NCI-H2081 treated with DMSO at 0.1 percent for 48 hours (cell line): Measurements from ENCODE around the gene LRRC15.
A peak's percentile ranks its signal among the peaks of the same experiment; 100 is the strongest.

ENCODE experiments used
- DNase-seq: peaks from one replicate; lab custom pipeline; 2025; lab: John Stamatoyannopoulos, UW

The LRRC15 gene

GRCh38 chr3:194384569-194385001, 15.0 kb upstream of the LRRC15 start:
- DNase-seq, result no peak

- DNase-seq, result no peak
These were observed 14.6 kb upstream of the LRRC15 start for GRCh38 chr3:194384156-194384555.

GRCh38 chr3:194383276-194383940, 13.9 kb upstream of the LRRC15 start:
- DNase-seq, result no peak

GRCh38 chr3:194382892-194383223, 13.3 kb upstream of the LRRC15 start:
- DNase-seq, result no peak

GRCh38 chr3:194382196-194382891, 12.8 kb upstream of the LRRC15 start:
- DNase-seq, result no peak

- no peak for DNase-seq
These were observed 11.9 kb upstream of the LRRC15 start for GRCh38 chr3:194381460-194381875.

- DNase-seq, result no peak
These were observed 10.8 kb upstream of the LRRC15 start for GRCh38 chr3:194380326-194380725.

GRCh38 chr3:194379651-194380050, 10.1 kb upstream of the LRRC15 start:
- no peak for DNase-seq

GRCh38 chr3:194379231-194379630, 9.7 kb upstream of the LRRC15 start:
- DNase-seq, result no peak

GRCh38 chr3:194377708-194378107, 8.2 kb upstream of the LRRC15 start:
- DNase-seq, result no peak

- no peak for DNase-seq
These were observed 6.7 kb upstream of the LRRC15 start for GRCh38 chr3:194376241-194376560.

GRCh38 chr3:194375473-194376240, 6.1 kb upstream of the LRRC15 start:
- no peak for DNase-seq

- no peak for DNase-seq
These were observed 5.4 kb upstream of the LRRC15 start for GRCh38 chr3:194374935-194375334.

- DNase-seq, result no peak
These were observed 4.4 kb upstream of the LRRC15 start for GRCh38 chr3:194373899-194374298.

- DNase-seq, result no peak
These were observed 3.5 kb upstream of the LRRC15 start for GRCh38 chr3:194373028-194373427.

- no peak for DNase-seq
These were observed 1.2 kb upstream of the LRRC15 start for GRCh38 chr3:194370753-194371152.

GRCh38 chr3:194368918-194369317, 625 bp downstream of the LRRC15 start:
- DNase-seq, result no peak

- no peak for DNase-seq
These were observed 1.3 kb downstream of the LRRC15 start for GRCh38 chr3:194367992-194368841.

- no peak for DNase-seq
These were observed 3.5 kb downstream of the LRRC15 start for GRCh38 chr3:194365978-194366490.

GRCh38 chr3:194365526-194365925, 4.0 kb downstream of the LRRC15 start:
- DNase-seq, result no peak

- DNase-seq, result peak; percentile 98
These were observed 4.7 kb downstream of the LRRC15 start for GRCh38 chr3:194364652-194365434.
